Peyer's patch (tissue), 4 donors: ENCODE measurements around the gene PTPRR.

Experiments
- CTCF ChIP-seq, 6 experiments: fragments of 450-650 bp in 4 of 6; fragments of 200-600 bp in 2 of 6; sonication (generic) in 1 of 6; IDR thresholded peaks; one replicate each; pipeline ENCODE4 v1.5.1; 2017 to 2019; ENCODE audit warnings: antibody characterized with exemption in 6 of 6, mild to moderate bottlenecking in 3 of 6, moderate library complexity in 1 of 6
- POLR2A ChIP-seq, 2 donors: fragments of 450-650 bp; IDR thresholded peaks; one replicate each; pipeline ENCODE4 v1.5.1; 2017; ENCODE audit warnings: antibody characterized with exemption in 2 of 2, mild to moderate bottlenecking in 2 of 2, moderate library complexity in 2 of 2

GRCh38 chr12:70880744-70881143, 39.8 kb downstream of the PTPRR start:
- TF ChIP-seq CTCF (IDR thresholded peaks at IDR 0.05) (no peak), POLR2A (IDR thresholded peaks at IDR 0.05) (no peak)
